Measurements from ENCODE around the gene LCOR.

Gene LCOR

DNA sequence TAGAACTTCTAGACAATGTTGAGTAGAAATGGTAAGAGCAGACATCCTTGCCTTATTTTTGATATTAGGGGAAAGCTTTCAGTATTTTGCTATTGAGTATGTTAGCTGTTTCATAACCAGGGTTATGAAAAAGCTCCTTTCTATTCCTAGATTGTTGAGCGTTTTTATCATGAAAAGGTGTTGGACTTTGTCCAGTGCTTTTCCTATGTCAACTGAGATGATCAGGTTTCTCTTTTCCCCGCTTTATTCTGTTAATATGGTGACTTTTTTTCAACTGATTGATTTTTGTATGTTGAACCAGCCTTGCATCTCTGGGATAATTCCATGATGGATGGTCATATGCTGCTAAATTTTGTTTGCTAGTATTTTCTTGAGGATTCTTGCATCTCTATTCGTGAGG is 58.5 kb downstream of the LCOR start:
- no peak for DNase-seq (ENCODE audit: low spot score)

DNA sequence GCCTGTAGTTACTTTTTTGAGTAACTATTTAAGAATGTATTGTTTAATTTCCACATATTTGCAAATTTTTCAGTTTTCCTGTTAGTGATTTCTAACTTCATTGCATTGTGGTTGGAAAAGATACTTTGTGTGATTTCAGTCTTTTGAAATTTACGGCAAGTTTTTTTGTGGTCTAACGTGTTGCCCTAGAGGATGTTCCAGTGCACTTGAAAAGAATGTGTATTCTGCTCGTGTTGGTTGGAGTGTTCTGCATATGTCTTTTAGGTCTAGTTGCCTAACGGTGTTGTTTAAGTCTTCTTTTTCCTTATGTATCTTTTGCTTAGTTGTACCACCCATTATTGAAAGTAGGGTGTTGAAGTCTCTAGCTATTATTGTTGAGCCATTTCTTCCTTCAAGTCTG is 59.7 kb downstream of the LCOR start:
- DNase-seq (ENCODE audit: low spot score), result no peak

DNA sequence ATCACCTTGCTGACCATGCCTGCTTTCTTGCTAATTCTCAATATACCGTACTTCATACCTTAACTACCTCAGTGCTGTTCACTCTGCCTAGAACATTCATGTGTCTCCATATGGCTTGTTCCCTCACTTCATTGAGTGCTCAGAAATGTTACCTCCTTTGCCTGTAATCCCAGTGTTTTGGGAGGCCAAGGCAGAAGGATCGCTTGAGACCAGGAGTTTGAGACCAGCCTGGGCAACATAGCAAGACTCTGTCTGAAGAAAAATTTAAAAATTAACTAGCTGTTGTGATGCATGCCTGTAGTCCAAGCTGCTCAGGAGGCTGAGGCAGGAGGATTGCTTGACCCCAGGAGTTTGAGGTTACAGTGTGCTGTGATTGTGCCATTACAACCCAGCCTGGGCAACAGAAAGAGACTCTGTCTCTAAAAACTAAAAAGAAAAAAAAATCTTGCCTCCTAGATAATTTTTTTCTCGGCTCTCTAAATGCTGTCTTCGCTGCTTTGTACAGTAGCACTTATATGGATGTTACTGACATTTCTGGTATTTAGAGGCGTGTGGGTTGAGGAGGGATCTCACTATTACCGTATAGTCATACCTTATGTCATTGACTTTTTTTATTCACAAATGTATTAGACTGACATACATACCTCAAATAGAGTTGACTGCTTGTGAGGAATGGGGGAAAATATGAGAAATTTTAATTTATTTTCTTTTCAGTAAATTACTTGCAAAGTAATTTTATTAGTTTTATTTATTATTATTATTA is 63.7 kb downstream of the LCOR start:
- no peak for DNase-seq (ENCODE audit: low spot score)

DNA sequence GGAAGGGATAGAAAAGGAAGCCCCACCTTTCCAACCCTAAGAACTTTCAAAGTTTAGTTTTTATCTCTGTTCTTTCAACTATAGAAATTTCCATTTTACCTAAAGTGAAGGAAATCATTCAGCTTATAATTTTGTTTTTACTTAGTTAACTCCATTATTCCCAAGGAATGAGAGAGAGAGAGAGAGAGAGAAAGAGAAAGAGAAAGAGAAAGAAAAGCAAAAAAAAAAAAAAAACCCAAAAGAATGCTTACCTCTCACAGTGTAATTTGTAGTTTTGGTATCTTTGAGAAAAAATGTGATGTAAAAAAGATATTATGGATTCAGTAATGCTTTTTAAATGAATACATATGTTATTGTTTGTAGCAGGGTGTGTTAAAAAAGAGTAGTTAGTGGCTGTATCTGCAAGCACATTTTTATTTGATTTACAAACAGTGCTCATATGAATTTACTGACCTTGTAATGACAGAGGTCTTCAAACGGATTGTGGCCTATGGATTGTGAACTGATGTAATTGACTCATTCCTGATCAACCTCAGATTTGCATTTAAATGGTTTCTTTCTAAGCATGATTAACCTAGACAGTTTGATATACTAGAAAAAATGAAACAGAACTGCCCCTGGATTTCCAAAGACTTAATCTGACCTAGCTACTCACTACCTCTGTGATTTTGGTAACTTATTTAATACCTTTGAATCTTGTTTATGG is 64.9 kb downstream of the LCOR start:
- DNase-seq (ENCODE audit: low spot score), result no peak

GRCh38 chr10:96902117-96902516 is 70.0 kb downstream of the LCOR start:
- DNase-seq (ENCODE audit: low spot score), result no peak

GRCh38 chr10:96902731-96903358 is 70.7 kb downstream of the LCOR start:
- no peak for DNase-seq (ENCODE audit: low spot score)

DNA sequence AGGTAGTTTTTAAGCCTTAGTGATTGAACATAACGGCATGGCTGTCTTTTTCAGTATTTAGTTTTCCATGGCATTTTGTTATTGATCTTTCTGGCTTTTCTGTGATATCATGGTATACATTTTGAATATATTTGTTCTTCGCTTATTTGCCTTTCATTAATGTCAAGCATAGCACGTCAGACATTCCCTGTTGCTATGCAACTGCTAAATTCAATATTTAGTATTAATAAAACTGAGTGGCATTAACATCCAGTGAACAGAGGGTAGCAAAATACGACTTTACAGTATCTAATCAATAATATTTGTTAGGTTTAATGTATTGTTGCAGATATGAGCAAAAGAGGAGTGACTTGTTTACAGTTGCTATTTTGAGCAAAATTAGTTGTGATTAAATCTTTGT is 72.5 kb downstream of the LCOR start:
- DNase-seq (ENCODE audit: low spot score), result no peak

- no peak for DNase-seq (ENCODE audit: low spot score)
Measured at GRCh38 chr10:96906864-96907263, 74.8 kb downstream of the LCOR start.

GRCh38 chr10:96910488-96911395 is 78.6 kb downstream of the LCOR start:
- peak; percentile 22 for DNase-seq (ENCODE audit: low spot score)

GRCh38 chr10:96912405-96912804 is 80.3 kb downstream of the LCOR start:
- no peak for DNase-seq (ENCODE audit: low spot score)

DNA sequence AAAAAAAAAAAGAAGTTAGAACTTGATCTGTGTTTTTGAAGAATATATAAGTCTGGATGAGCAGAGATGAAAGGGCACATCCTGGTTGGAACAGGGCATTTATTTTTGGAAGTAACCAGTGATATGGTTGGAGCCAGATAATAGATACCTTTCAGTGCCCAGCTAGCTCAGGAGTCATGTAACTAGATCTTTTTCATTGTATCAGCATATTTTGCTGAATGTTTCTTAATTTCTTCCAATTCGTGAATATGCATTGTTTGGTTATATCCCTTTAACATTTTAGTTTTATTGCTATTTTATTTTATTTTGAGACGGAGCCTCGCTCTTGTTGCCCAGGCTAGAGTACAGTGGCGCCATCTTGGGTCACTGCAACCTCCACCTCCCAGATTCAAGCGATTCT is 81.8 kb downstream of the LCOR start:
- no peak for DNase-seq (ENCODE audit: low spot score)

DNA sequence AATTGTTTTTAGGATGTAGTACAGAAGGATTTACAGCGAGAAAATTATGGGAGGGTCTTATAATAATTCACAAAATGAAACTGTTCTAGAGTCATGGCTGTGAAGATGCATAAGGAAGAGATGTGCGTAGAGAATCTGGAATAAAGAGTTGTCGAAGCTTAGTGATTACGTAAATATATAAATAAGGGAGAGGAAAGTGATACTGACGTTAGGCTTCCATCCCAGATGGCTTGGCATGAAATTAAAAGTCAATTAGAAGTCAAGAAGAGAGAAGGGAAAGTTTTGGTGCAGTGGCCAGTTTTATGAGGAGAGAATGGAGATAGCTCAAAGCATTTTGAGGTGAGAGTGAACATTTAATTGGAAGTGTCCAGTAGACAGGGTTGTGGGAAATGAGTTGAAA is 85.5 kb downstream of the LCOR start:
- DNase-seq (ENCODE audit: low spot score), result no peak

DNA sequence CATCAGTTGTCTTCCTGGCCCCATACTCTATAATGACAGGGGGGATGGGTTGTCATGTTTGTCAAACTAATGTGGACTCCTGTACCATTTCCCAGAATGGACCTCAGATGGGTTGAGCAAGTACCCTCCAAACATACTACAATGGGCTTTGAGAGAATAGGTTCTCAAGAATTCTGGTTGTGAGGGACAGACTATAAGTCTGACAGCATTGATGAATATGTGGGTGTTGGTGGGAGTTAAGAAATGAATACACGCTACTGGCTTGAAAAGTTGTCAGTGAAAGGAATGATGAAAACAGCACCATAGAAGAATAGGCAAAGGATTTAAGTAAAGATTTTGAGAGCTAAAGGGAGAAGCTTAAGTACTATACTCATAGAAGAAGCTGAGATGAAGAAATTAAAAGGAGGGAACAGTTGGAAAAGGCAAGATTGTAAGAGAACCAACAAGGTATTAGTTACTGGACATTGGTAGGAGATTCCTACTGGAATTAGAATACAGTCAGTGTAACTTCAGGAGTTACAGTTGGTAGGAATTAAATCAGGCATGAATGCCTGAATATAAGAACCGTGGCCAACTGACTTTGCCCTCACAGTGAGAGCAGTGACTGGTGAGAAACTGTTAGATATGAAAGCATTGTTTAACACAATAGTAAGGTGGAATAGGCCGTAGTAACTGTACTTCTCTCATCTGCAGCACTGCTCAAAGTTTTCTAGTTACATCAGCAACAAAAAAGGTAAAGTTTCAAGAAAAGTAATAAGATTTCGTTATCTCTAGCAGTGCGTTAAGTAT is 86.3 kb downstream of the LCOR start:
- no peak for DNase-seq (ENCODE audit: low spot score)

- DNase-seq (ENCODE audit: low spot score), result no peak
Measured at GRCh38 chr10:96919785-96920430, 87.8 kb downstream of the LCOR start.

DNA sequence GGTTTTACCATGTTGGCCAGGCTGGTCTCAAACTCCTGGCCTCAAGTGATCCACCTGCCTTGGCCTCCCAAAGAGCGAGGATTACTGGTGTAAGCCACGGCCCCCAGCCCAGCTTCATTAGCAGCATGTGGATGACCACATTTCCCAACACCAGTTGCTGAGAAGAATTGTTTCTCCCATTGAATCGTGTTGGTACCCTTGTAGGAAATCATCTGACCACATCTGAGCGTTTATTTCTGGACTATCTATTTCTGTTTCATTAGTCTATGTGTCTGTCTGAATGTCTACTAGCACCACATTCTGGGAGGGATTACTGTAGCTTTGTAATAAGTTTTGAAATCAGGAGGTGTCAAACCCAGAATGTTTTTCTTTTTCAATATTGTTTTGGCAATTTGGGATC is 89.6 kb downstream of the LCOR start:
- no peak for DNase-seq (ENCODE audit: low spot score)

DNA sequence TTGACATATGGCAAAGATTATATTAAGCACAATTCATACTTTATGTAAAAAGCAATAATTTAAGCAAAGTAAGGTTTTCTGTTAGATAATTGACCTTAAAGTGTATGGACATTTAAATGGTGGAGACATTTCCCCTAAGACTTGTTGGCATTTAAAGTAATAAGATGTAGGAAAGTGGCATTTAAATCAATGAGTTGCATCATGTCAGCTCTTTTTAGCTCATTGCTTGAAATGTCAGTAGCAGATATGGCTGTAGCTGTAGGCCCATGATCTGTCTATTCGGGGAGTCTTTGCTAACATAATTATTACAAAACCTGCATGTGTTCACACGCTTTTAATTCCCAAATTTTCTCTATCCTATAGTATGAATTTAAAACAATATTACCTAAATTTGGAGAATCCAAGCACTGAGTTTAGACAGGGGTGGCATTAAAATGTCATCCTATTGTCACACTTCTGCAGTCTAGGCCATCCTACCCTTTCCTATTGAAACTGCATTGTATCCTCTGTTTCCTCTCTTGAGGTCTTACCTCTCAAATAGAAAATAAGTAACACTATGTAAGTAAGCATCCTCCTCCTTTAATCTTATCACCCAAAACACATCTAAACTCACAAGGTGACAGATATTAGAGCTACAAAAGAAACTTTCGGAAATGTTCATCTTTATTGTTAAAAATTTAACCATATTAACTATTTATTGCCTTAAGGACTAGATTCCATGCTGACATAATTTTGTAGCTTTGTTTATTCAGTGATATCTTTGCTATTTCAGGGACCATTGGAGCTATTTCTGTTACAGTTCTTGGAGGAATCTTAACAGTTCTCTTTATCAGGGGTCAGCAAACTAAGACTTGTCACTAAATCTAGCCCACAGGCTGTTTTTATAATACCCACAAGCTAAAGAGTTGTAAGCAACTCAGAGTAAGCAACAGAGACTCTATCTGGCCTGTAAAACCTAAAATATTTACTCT is 91.2 kb downstream of the LCOR start:
- peak; percentile 5 for DNase-seq (ENCODE audit: low spot score)

- DNase-seq (ENCODE audit: low spot score), result no peak
Measured at GRCh38 chr10:96924861-96925260, 92.8 kb downstream of the LCOR start.

DNA sequence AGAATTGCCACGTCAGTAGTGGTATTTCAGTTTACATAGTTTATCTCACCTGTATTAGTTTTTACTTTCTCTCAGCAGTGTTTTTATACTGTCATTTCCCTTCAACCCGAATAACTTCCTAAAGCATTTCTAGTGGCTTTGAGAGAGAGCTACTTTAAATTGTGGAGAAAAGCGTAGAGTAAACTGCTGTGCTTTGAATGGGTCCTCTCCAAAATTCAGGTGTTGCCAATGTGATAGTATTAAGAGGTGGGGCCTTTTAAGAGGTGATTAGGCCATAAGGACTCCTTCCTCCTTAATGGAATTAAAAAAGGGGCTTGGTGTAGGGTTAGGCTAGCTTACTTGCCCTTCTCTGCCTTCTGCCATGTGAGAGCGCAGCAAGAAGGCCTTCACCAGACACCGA is 98.4 kb downstream of the LCOR start:
- no peak for DNase-seq (ENCODE audit: low spot score)

DNA sequence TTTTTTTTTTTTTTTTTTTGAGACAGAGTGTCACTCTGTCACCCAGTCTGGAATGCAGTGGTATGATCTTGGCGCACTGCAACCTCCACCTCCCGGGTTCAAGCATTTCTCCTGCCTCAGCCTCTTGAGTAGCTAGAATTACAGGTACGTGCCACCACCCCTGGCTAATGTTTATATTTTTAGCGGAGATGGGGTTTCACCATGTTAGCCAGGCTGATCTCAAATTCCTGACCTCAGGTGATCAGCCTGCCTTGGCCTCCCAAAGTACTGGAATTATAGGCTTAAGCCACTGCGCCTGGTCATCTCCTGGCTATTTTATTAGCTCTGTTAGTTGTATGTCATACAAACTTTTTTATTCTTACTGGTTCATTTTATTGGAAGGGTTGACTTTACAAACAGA is 103.0 kb downstream of the LCOR start:
- no peak for DNase-seq (ENCODE audit: low spot score)

DNA sequence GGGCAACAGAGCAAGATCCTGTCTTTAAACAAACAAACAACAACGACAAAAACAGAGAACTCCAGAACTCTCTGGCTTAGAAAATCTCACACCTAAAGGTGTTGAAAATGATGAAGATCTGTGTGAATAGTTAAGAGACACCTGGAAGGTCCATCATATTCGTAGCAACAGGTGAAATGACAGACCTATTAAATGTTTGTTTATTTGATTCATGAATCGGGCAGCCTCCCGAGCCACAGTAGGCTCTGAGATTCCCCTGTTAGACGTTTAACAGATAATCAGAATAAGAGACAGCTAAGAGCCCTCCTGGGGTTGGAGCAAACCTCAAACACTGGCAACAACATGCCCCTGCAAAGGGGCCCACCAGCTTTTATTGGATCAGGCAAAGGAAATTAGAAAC is 103.7 kb downstream of the LCOR start:
- no peak for DNase-seq (ENCODE audit: low spot score)
